SK-N-SH (cell line): Measurements from ENCODE around the gene MTR. TPM values are rescaled to one million over a fixed set of nuclear protein-coding genes. Genes with fewer than 3 reads are reported as not detected.

Experiments used
- CTCF ChIA-PET: fragments of 300-600, 350-600 bp; formaldehyde crosslinking; extraction: SDS; loops from one replicate; lab custom pipeline; 2021; lab: Yijun Ruan, JAX
- POLR2A ChIA-PET: fragments of 350-600 bp; sonication (Branson Sonifier 250); formaldehyde crosslinking; extraction: SDS; loops from one replicate; lab custom pipeline; 2020; ENCODE audit warnings: antibody characterized with exemption, inconsistent platforms; lab: Yijun Ruan, JAX
- DNase-seq: peaks from one replicate; pipeline ENCODE4 v3.0.0; 2012
- H2AFZ ChIP-seq: fragments of 200-600 bp; sonication (generic); 2 replicates; pipeline ENCODE4 v1.8.1; 2016; ENCODE audit warnings: antibody characterized with exemption, mild to moderate bottlenecking, low read depth
- H3F3A ChIP-seq: fragments of 200-600 bp; sonication (generic); replicated peaks from 2 replicates; pipeline ENCODE3; 2016; ENCODE audit warnings: antibody characterized with exemption, mild to moderate bottlenecking; ENCODE audit not compliant: insufficient read depth
- H3K27ac ChIP-seq, 2 experiments: fragments of 200-500 bp in 1 of 2; fragments of 200-600 bp in 1 of 2; sonication (Bioruptor generic) in 1 of 2; sonication (generic), shearing (Covaris generic) in 1 of 2; 2 replicates each; pipeline versions ENCODE4 v1.5.1 to v1.6.1; 2014 to 2016; ENCODE audit warnings: low read depth in 2 of 2, inconsistent platforms in 1 of 2, low read length in 1 of 2, mild to moderate bottlenecking in 1 of 2, mixed read lengths in 1 of 2
- H3K27me3 ChIP-seq: fragments of 200-600 bp; sonication (generic), shearing (Covaris generic); 2 replicates; pipeline ENCODE4 v1.6.1; 2016; ENCODE audit warnings: mixed run types; ENCODE audit not compliant: insufficient read depth
- H3K36me3 ChIP-seq, 2 experiments: fragments of 200-500 bp in 1 of 2; fragments of 200-600 bp in 1 of 2; sonication (Bioruptor generic) in 1 of 2; sonication (generic) in 1 of 2; replicated peaks in 1 of 2; 2 replicates each; pipeline versions ENCODE3 to v1.5.1; 2014 to 2016; ENCODE audit warnings: low read length in 1 of 2, mild to moderate bottlenecking in 1 of 2; ENCODE audit not compliant: insufficient read depth in 2 of 2, control insufficient read depth in 1 of 2
- H3K4me1 ChIP-seq, 2 experiments: fragments of 200-500 bp in 1 of 2; fragments of 200-600 bp in 1 of 2; sonication (Bioruptor generic) in 1 of 2; sonication (generic), shearing (Covaris generic) in 1 of 2; 2 replicates each; pipeline versions ENCODE4 v1.5.1 to v1.6.1; 2014 to 2016; ENCODE audit warnings: low read depth in 1 of 2, low read length in 1 of 2, mixed run types in 1 of 2; ENCODE audit not compliant: insufficient read depth in 2 of 2, control insufficient read depth in 1 of 2
- H3K4me2 ChIP-seq: fragments of 200-600 bp; sonication (generic), shearing (Covaris generic); 2 replicates; pipeline ENCODE4 v1.6.1; 2017; ENCODE audit warnings: mixed run types
- H3K4me3 ChIP-seq, 2 experiments: fragments of 200-500 bp in 1 of 2; fragments of 200-600 bp in 1 of 2; sonication (Bioruptor generic) in 1 of 2; sonication (generic), shearing (Covaris generic) in 1 of 2; 2 replicates each; pipeline versions ENCODE4 v1.5.1 to v1.8.1; 2014 to 2016; ENCODE audit warnings: low read depth in 2 of 2, inconsistent platforms in 1 of 2, low read length in 1 of 2, mild to moderate bottlenecking in 1 of 2, mixed read lengths in 1 of 2, moderate library complexity in 1 of 2
- H3K79me2 ChIP-seq: fragments of 200-600 bp; sonication (generic); 2 replicates; pipeline ENCODE4 v1.8.1; 2017; ENCODE audit warnings: mild to moderate bottlenecking; ENCODE audit not compliant: insufficient read depth
- H3K9ac ChIP-seq: fragments of 200-600 bp; sonication (generic); 2 replicates; pipeline ENCODE4 v1.6.1; 2017; ENCODE audit warnings: mixed run types
- H3K9me2 ChIP-seq: fragments of 200-600 bp; sonication (generic); 2 replicates; pipeline ENCODE4 v1.6.1; 2017; ENCODE audit warnings: mixed run types
- H3K9me3 ChIP-seq: fragments of 200-600 bp; sonication (generic); 2 replicates; pipeline ENCODE4 v1.6.1; 2017; ENCODE audit warnings: mixed run types, mild to moderate bottlenecking, moderate library complexity
- H4K20me1 ChIP-seq: fragments of 200-600 bp; sonication (generic); 2 replicates; pipeline ENCODE4 v1.6.1; 2017; ENCODE audit warnings: mild to moderate bottlenecking, mixed run types; ENCODE audit not compliant: insufficient read depth
- CTCF ChIP-seq: fragments of 200-600 bp; sonication (generic); IDR thresholded peaks from 2 replicates; pipeline ENCODE4 v1.6.1; 2017; ENCODE audit warnings: antibody characterized with exemption, mild to moderate bottlenecking, moderate library complexity
- EP300 ChIP-seq, 2 experiments: IDR thresholded peaks; 2 replicates each; pipeline versions ENCODE4 v1.4.0 to v1.6.1; 2012; ENCODE audit warnings: borderline replicate concordance in 1 of 2, low read depth in 1 of 2, low read length in 1 of 2
- EZH2phosphoT487 ChIP-seq: fragments of 200-600 bp; sonication (generic); IDR thresholded peaks from 2 replicates; pipeline ENCODE4 v1.6.1; 2017; ENCODE audit warnings: low read depth, mixed run types, mild to moderate bottlenecking, antibody characterized with exemption, moderate library complexity, borderline replicate concordance
- FOSL2 ChIP-seq: IDR thresholded peaks from 2 replicates; pipeline ENCODE4 v1.4.0; 2012; ENCODE audit warnings: low read depth, mild to moderate bottlenecking, moderate library complexity, borderline replicate concordance
- FOXJ3 ChIP-seq: sonication (generic); formaldehyde crosslinking; IDR thresholded peaks from 2 replicates; pipeline ENCODE4 v1.5.1; 2020; ENCODE audit warnings: mild to moderate bottlenecking, missing genetic modification reagents
- GABPA ChIP-seq: IDR thresholded peaks from 2 replicates; pipeline ENCODE4 v1.4.0; 2012; ENCODE audit warnings: low read depth, mild to moderate bottlenecking
- IRF3 ChIP-seq: fragments of 150-350 bp; IDR thresholded peaks from 2 replicates; pipeline ENCODE4 v1.6.1; 2016; ENCODE audit warnings: mild to moderate bottlenecking, low read depth, low read length
- JUND ChIP-seq: IDR thresholded peaks from 2 replicates; pipeline ENCODE4 v1.4.0; 2012
- MEF2A ChIP-seq: IDR thresholded peaks from 2 replicates; pipeline ENCODE4 v1.4.0; 2012; ENCODE audit warnings: low read depth, borderline replicate concordance
- MXI1 ChIP-seq: IDR thresholded peaks from 2 replicates; pipeline ENCODE4 v1.6.1; 2012; ENCODE audit warnings: mild to moderate bottlenecking, low read depth, low read length, improper control_type of control experiment
- POLR2AphosphoS5 ChIP-seq: IDR thresholded peaks from 2 replicates; pipeline ENCODE4 v1.6.1; 2012; ENCODE audit warnings: low read depth, low read length
- RCOR1 ChIP-seq: fragments of 150-350 bp; IDR thresholded peaks from 2 replicates; pipeline ENCODE4 v1.6.1; 2017; ENCODE audit warnings: antibody characterized with exemption, low read length
- REST ChIP-seq: IDR thresholded peaks from 2 replicates; pipeline ENCODE4 v1.6.1; 2012; ENCODE audit warnings: mild to moderate bottlenecking, low read depth, low read length, moderate library complexity
- SIN3A ChIP-seq: IDR thresholded peaks from 2 replicates; pipeline ENCODE4 v1.6.1; 2012; ENCODE audit warnings: low read depth, mild to moderate bottlenecking, low read length, moderate library complexity, borderline replicate concordance
- USF1 ChIP-seq: IDR thresholded peaks from 2 replicates; pipeline ENCODE4 v1.4.0; 2012; ENCODE audit warnings: low read depth, borderline replicate concordance
- YY1 ChIP-seq: IDR thresholded peaks from 2 replicates; pipeline ENCODE4 v1.4.0; 2012; ENCODE audit warnings: low read depth, mild to moderate bottlenecking
- WGBS: methylation state at CpG from one replicate; pipeline ENCODE4 v1.1.6; 2017; ENCODE audit warnings: low lambda C conversion rate; 5-methylcytosine and 5-hydroxymethylcytosine counted together
- polyA plus RNA-seq, 3 experiments: library from polyadenylated mRNA; depleted of rRNA; stranded (reverse); fragments of >200 nt; gene quantifications; 2 replicates each; pipeline ENCODE4 v1.2.3, GENCODE V29; 2012

The MTR gene
- polyA plus RNA-seq, 1 of the 3 experiments (the other 2 are of a cell fraction) = 5.4 TPM

GRCh38 chr1:236829085-236829484 lies 34.0 kb downstream of the MTR start:
- no peak overlapping the region for H3K27ac ChIP-seq
- H3K4me3 ChIP-seq = no peak overlapping the region
- no peaks in the 10 kb centered on the region for H3K79me2 ChIP-seq
- no peak for DNase-seq
- peaks cover 40 to 84% of the 10 kb centered on the region in 2 experiments for H3K36me3 ChIP-seq
- 86% methylated on average over 3 of the region's 3 CpGs for WGBS
- ChIA-PET POLR2A (no interaction called here), CTCF (no interaction called here)
- no peaks in the 10 kb centered on the region for H3K9me2 ChIP-seq
- no peak overlapping the region for H3K4me2 ChIP-seq
- TF ChIP-seq POLR2AphosphoS5 (no peak), MXI1 (no peak), USF1 (no peak), IRF3 (no peak), FOXJ3 (no peak), EP300 (IDR thresholded peaks at IDR 0.05; ENCODE audit: borderline replicate concordance in 1 of 2, low read depth in 1 of 2, low read length in 1 of 2) (no peak), FOSL2 (no peak), CTCF (no peak), REST (no peak), SIN3A (no peak), EZH2phosphoT487 (no peak), MEF2A (no peak), GABPA (no peak), RCOR1 (no peak), YY1 (no peak), JUND (no peak)
- no peaks in the 10 kb centered on the region for H3K27me3 ChIP-seq
- no peak overlapping the region for H3K9ac ChIP-seq
- H3K4me1 ChIP-seq = no peaks in the 10 kb centered on the region; a peak in 1 of 4 replicates
- H2AFZ ChIP-seq = no peak overlapping the region
- H4K20me1 ChIP-seq = no peaks in the 10 kb centered on the region
- no peaks in the 10 kb centered on the region for H3K9me3 ChIP-seq
- H3F3A ChIP-seq = no peaks in the 10 kb centered on the region
